Natural killer cell (primary cell): ENCODE measurements around the gene TMEM208. TPM values are rescaled to one million over a fixed set of nuclear protein-coding genes. Genes with fewer than 3 reads are reported as not detected.

Source experiments
- ATAC-seq, 3 donors: fragments of 150-1000 bp in 2 of 3; fragments of 200-7000 bp in 1 of 3; cut with Tn5 transposase; 1 replicate in 1 of 3; 2 replicates in 2 of 3; pipeline ENCODE4 v1.10.0; 2021; ENCODE audit warnings: mild to moderate bottlenecking in 2 of 3, moderate library complexity in 2 of 3
- DNase-seq, 2 donors: peaks; one replicate each; pipeline versions ENCODE4 v3.0.0 to v3.0.0-alpha.2; 2013 to 2021; ENCODE audit warnings: mixed read lengths in 1 of 2
- H3K27ac ChIP-seq: one replicate; pipeline ENCODE4 v1.5.1; 2013; ENCODE audit warnings: mild to moderate bottlenecking, low read length
- H3K27me3 ChIP-seq: one replicate; pipeline ENCODE4 v1.6.1; 2013; ENCODE audit warnings: low read length; ENCODE audit not compliant: control insufficient read depth, insufficient read depth
- H3K36me3 ChIP-seq: one replicate; pipeline ENCODE4 v1.6.1; 2013; ENCODE audit warnings: low read length; ENCODE audit not compliant: control insufficient read depth, insufficient read depth
- H3K4me1 ChIP-seq: one replicate; pipeline ENCODE4 v1.6.1; 2013; ENCODE audit warnings: low read length; ENCODE audit not compliant: control insufficient read depth, insufficient read depth
- H3K4me3 ChIP-seq: one replicate; pipeline ENCODE4 v1.5.1; 2013; ENCODE audit warnings: low read length
- H3K9me3 ChIP-seq: one replicate; pipeline ENCODE4 v1.6.1; 2013; ENCODE audit warnings: low read length; ENCODE audit not compliant: control insufficient read depth, insufficient read depth
- H3K27ac Mint-ChIP-seq, 2 donors: one replicate each; pipeline ENCODE4 v1.8.0; 2022; ENCODE audit warnings: mild to moderate bottlenecking in 2 of 2, mixed read lengths in 2 of 2, moderate library complexity in 1 of 2
- H3K27me3 Mint-ChIP-seq, 2 donors: one replicate each; pipeline ENCODE4 v1.8.0; 2022; ENCODE audit warnings: low read depth in 2 of 2, mixed read lengths in 2 of 2
- H3K36me3 Mint-ChIP-seq: one replicate; pipeline ENCODE4 v1.8.0; 2022; ENCODE audit warnings: mixed read lengths
- H3K4me1 Mint-ChIP-seq, 2 donors: one replicate each; pipeline ENCODE4 v1.8.0; 2022; ENCODE audit warnings: mixed read lengths in 2 of 2
- H3K4me3 Mint-ChIP-seq: one replicate; pipeline ENCODE4 v1.8.0; 2022; ENCODE audit warnings: mild to moderate bottlenecking, moderate library complexity, mixed read lengths
- H3K9me3 Mint-ChIP-seq, 2 donors: one replicate each; pipeline ENCODE4 v1.8.0; 2022; ENCODE audit warnings: mixed read lengths in 2 of 2
- CTCF ChIP-seq: fragments of 200-600 bp; IDR thresholded peaks from one replicate; pipeline ENCODE4 v1.8.0; 2022; ENCODE audit warnings: antibody characterized with exemption
- WGBS: methylation state at CpG from one replicate; pipeline ENCODE4 v1.1.7; 2013; ENCODE audit warnings: missing lambda C conversion rate; ENCODE audit not compliant: insufficient coverage; 5-methylcytosine and 5-hydroxymethylcytosine counted together
- intact Hi-C: fragments of 100-400 bp; cut with micrococcal nuclease; formaldehyde crosslinking; loops from one replicate; pipeline ENCODE4 v1.14.2; 2022
- total RNA-seq, 4 donors: library from RNA; stranded (reverse); fragments of 120-200 nt in 1 of 4; gene quantifications; one replicate each; pipeline versions ENCODE4 v1.2.3 to v1.2.4, GENCODE V29; 2013 to 2022

The TMEM208 gene
- total RNA-seq, 3 donors from 2014 or later (not counting 1 experiment from before 2014, with no cell fraction given), result 34.5 to 39.2 (median 36.7) TPM

GRCh38 chr16:67235816-67236562, 9.1 kb downstream of the TMEM208 start:
- H3K36me3 Mint-ChIP-seq, result no peaks in the 10 kb centered on the region
- WGBS, result 92% methylated on average over 17 of the region's 17 CpGs
- TF ChIP-seq CTCF, result no peak
- peak in 1 of 2 donors; percentile 73 for DNase-seq
- H3K4me3 ChIP-seq, result no peak overlapping the region
- H3K27ac ChIP-seq, result peak overlapping the region; percentile 12
- H3K36me3 ChIP-seq, result peaks cover 55% of the 10 kb centered on the region
- H3K4me1 Mint-ChIP-seq, result peaks cover 6 to 22% of the 10 kb centered on the region in 2 donors
- H3K9me3 ChIP-seq, result no peaks in the 10 kb centered on the region
- no peaks in the 10 kb centered on the region for H3K9me3 Mint-ChIP-seq
- H3K4me1 ChIP-seq, result no peaks in the 10 kb centered on the region
- no peaks in the 10 kb centered on the region for H3K27me3 ChIP-seq
- H3K27ac Mint-ChIP-seq, result peak overlapping the region; percentile 13 to 30
- H3K4me3 Mint-ChIP-seq, result no peak overlapping the region
- peak in 1 of 3 donors; percentile 1 for ATAC-seq
- intact Hi-C loops, result no loop called here
- no peaks in the 10 kb centered on the region for H3K27me3 Mint-ChIP-seq

GRCh38 chr16:67236563-67237395, 9.8 kb downstream of the TMEM208 start:
- no peak overlapping the region for H3K4me3 Mint-ChIP-seq
- Histone ChIP-seq H3K27me3 (no peaks in the 10 kb centered on the region), H3K4me1 (no peaks in the 10 kb centered on the region), H3K36me3 (peaks cover 47% of the 10 kb centered on the region), H3K9me3 (no peaks in the 10 kb centered on the region), H3K4me3 (no peak overlapping the region), H3K27ac (peak overlapping the region; percentile 12)
- H3K36me3 Mint-ChIP-seq, result no peaks in the 10 kb centered on the region
- intact Hi-C loops, result no loop called here
- ATAC-seq, result peak; percentile 83 to 94 (median 90)
- no peak for TF ChIP-seq CTCF
- peak; percentile 50 to 78 for DNase-seq
- 94% methylated on average over 49 of the region's 50 CpGs for WGBS
- no peaks in the 10 kb centered on the region for H3K9me3 Mint-ChIP-seq
- H3K27me3 Mint-ChIP-seq, result no peaks in the 10 kb centered on the region
- peak overlapping the region; percentile 30 to 63 for H3K27ac Mint-ChIP-seq
- peaks cover 6 to 29% of the 10 kb centered on the region in 2 donors for H3K4me1 Mint-ChIP-seq

- H3K27ac Mint-ChIP-seq, result peak overlapping the region; percentile 9 to 63
- 98% methylated on average over 13 of the region's 16 CpGs for WGBS
- Histone ChIP-seq H3K27me3 (no peaks in the 10 kb centered on the region), H3K4me3 (no peak overlapping the region), H3K9me3 (no peaks in the 10 kb centered on the region), H3K4me1 (peaks cover 5% of the 10 kb centered on the region), H3K27ac (no peak overlapping the region), H3K36me3 (peaks cover 47% of the 10 kb centered on the region)
- no peak overlapping the region for H3K4me3 Mint-ChIP-seq
- intact Hi-C loops, result no loop called here
- no peak for DNase-seq
- no peak for TF ChIP-seq CTCF
- peaks cover 11 to 32% of the 10 kb centered on the region in 2 donors for H3K4me1 Mint-ChIP-seq
- no peak for ATAC-seq
- no peaks in the 10 kb centered on the region for H3K9me3 Mint-ChIP-seq
- H3K27me3 Mint-ChIP-seq, result no peaks in the 10 kb centered on the region
- H3K36me3 Mint-ChIP-seq, result no peaks in the 10 kb centered on the region
These were observed 10.7 kb downstream of the TMEM208 start for GRCh38 chr16:67237396-67238277.
